DOHH2 (cell line): Measurements from ENCODE around the gene DRC3.

Experiments used
- EZH2phosphoT487 ChIP-seq: fragments of 200-600 bp; sonication (generic); IDR thresholded peaks from 2 replicates; pipeline ENCODE4 v1.6.1; 2017; ENCODE audit warnings: borderline replicate concordance, mild to moderate bottlenecking, antibody characterized with exemption, low read length, moderate library complexity, mixed read lengths
- TF ChIP-seq, protein P1 (sequence below): fragments of 200-600 bp; sonication (generic); IDR thresholded peaks from one replicate; pipeline ENCODE4 v1.5.1; 2014; ENCODE audit warnings: antibody characterized with exemption, mild to moderate bottlenecking, low read depth, low read length; ENCODE audit not compliant: poor library complexity, severe bottlenecking

GRCh38 chr17:18025945-18026776 lies 53.5 kb downstream of the DRC3 start:
- TF ChIP-seq EZH2phosphoT487: no peak
- TF ChIP-seq, protein P1, sequence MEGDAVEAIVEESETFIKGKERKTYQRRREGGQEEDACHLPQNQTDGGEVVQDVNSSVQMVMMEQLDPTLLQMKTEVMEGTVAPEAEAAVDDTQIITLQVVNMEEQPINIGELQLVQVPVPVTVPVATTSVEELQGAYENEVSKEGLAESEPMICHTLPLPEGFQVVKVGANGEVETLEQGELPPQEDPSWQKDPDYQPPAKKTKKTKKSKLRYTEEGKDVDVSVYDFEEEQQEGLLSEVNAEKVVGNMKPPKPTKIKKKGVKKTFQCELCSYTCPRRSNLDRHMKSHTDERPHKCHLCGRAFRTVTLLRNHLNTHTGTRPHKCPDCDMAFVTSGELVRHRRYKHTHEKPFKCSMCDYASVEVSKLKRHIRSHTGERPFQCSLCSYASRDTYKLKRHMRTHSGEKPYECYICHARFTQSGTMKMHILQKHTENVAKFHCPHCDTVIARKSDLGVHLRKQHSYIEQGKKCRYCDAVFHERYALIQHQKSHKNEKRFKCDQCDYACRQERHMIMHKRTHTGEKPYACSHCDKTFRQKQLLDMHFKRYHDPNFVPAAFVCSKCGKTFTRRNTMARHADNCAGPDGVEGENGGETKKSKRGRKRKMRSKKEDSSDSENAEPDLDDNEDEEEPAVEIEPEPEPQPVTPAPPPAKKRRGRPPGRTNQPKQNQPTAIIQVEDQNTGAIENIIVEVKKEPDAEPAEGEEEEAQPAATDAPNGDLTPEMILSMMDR: no peak
